ENCODE measurements around the gene DCANP1. TPM values are rescaled to one million over a fixed set of nuclear protein-coding genes. Genes with fewer than 3 reads are reported as not detected.

Gene DCANP1
- total and polyA plus RNA-seq, 10 donors: 0.23 to 2.4 (median 0.71) TPM

DNA sequence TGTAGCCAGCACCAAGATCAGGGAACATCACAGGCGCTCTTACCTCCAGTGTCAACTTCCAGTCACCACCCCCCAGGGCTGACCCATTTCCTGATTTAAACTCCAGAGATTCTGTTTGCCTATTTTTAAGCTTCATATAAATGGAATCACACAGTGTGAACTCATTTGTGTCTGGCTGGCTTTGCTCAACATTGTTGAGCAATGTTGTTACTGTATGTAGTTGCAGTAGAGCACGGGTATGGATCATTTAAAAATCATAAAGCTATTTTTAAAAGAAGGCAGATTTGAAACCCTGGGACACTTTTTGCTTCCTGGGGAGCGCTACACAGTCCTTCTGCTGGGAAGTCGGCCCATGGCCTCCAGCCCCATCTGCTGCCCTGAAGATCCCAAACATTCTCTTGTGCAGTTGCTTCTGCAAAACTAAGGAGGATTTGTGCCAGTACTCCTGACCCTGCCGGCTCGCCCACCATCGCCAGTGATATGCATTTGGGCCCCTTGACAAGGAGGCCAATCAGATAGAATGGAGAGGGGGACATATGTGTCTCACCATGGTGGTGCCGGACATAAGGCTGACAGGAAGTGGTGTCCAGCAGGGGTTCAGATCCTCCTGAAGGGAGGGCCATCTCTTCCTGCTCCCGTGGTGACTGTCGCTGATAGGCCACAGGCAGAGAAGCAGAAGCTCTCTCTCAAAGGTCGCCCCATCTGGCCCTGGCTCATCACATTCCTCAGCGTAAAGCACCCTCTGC is 13.3 kb downstream of the DCANP1 start:
- H3K4me1 ChIP-seq: peaks cover 0 to 42% (median 7%) of the 10 kb centered on the region in 6 donors
- WGBS, 5 donors: 47 to 59% (median 57%) methylated on average over 11 to 12 of the region's 12 CpGs

DNA sequence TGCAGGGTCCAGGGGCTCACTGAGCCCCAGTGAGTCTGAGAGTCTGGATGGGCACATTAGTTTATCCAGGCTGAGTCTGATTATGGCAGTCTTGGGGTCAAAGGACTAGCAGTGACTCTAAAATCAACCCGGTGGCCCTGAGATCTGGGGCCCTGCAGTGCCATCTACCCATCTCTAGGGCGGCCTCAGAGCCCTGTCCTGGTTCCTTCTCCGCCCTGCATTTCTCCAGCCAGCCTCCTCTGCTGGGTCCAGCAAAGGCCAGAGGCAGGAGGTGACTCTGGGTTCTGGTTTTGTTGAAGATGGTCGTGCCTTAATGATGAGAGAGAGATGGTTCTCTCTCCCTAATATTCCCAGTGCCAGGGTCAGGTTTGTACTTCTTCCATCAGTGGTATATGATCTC is 15.0 kb downstream of the DCANP1 start:
- Histone ChIP-seq H3K4me3 (no peak overlapping the region), H3K27ac (no peak overlapping the region), H3K4me1 (peaks cover 0 to 25% (median 6%) of the 10 kb centered on the region in 6 donors), H3K36me3 (no peaks in the 10 kb centered on the region), H3K9me3 (peaks cover 0 to 15% (median 10%) of the 10 kb centered on the region in 8 donors), H3K27me3 (replicated peaks in 1 of 7) (peaks cover 0 to 23% (median 0%) of the 10 kb centered on the region in 7 donors)
- intact Hi-C loops (cut with DNase I; ENCODE audit: low total_unique reads): no loop called here
- no peak for DNase-seq
- WGBS, 5 donors: 76 to 82% (median 79%) methylated on average over 4 of the region's 4 CpGs
- TF ChIP-seq, protein P1, sequence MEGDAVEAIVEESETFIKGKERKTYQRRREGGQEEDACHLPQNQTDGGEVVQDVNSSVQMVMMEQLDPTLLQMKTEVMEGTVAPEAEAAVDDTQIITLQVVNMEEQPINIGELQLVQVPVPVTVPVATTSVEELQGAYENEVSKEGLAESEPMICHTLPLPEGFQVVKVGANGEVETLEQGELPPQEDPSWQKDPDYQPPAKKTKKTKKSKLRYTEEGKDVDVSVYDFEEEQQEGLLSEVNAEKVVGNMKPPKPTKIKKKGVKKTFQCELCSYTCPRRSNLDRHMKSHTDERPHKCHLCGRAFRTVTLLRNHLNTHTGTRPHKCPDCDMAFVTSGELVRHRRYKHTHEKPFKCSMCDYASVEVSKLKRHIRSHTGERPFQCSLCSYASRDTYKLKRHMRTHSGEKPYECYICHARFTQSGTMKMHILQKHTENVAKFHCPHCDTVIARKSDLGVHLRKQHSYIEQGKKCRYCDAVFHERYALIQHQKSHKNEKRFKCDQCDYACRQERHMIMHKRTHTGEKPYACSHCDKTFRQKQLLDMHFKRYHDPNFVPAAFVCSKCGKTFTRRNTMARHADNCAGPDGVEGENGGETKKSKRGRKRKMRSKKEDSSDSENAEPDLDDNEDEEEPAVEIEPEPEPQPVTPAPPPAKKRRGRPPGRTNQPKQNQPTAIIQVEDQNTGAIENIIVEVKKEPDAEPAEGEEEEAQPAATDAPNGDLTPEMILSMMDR (IDR thresholded peaks at IDR 0.05 in 8 of 11, conservative IDR thresholded peaks at IDR 0.05 in 3 of 11): no peak
- TF ChIP-seq POLR2AphosphoS5 (IDR thresholded peaks at IDR 0.05) (no peak), POLR2A (IDR thresholded peaks at IDR 0.05) (no peak)

More for the DNA sequence above, 13.3 kb downstream of the DCANP1 start:
- Histone ChIP-seq H3K27ac (peak overlapping the region in 3 of 8 donors; percentile 22 to 45 (median 45)), H3K27me3 (replicated peaks in 1 of 7) (peaks cover 0 to 23% (median 0%) of the 10 kb centered on the region in 7 donors), H3K36me3 (no peaks in the 10 kb centered on the region), H3K4me3 (no peak overlapping the region), H3K9me3 (peaks cover 0 to 8% (median 2%) of the 10 kb centered on the region in 8 donors)
- intact Hi-C loops (cut with DNase I; ENCODE audit: low total_unique reads): no loop called here
- peak; percentile 71 for DNase-seq
- TF ChIP-seq, protein P1 (IDR thresholded peaks at IDR 0.05 in 8 of 11, conservative IDR thresholded peaks at IDR 0.05 in 3 of 11): no peak
- TF ChIP-seq POLR2A (IDR thresholded peaks at IDR 0.05) (no peak), POLR2AphosphoS5 (IDR thresholded peaks at IDR 0.05) (no peak)

DNA sequence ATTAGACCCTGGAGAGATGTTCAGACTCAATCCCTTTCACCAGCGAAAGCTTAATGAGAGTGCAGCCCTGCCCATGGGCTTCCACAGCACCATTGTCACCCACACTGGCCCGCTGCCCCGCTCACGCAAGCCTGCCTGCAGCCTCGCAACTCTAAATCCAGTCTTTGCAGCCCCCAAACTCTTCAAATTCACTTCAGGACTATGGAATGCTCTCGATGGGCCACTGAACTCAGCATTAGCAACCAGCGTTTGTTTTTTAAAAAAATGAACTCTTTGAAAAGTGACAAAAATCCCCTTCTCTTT is 17.1 kb downstream of the DCANP1 start:
- Histone ChIP-seq H3K9me3 (peaks cover 0 to 15% (median 10%) of the 10 kb centered on the region in 8 donors), H3K4me3 (no peak overlapping the region), H3K27me3 (replicated peaks in 1 of 7) (peaks cover 0 to 7% (median 0%) of the 10 kb centered on the region in 7 donors), H3K36me3 (no peaks in the 10 kb centered on the region), H3K27ac (no peak overlapping the region), H3K4me1 (peaks cover 0 to 30% (median 5%) of the 10 kb centered on the region in 6 donors)
- no peak for TF ChIP-seq POLR2AphosphoS5 (IDR thresholded peaks at IDR 0.05)
- TF ChIP-seq POLR2A (IDR thresholded peaks at IDR 0.05): no peak
- TF ChIP-seq, protein P1 (IDR thresholded peaks at IDR 0.05 in 8 of 11, conservative IDR thresholded peaks at IDR 0.05 in 3 of 11): no peak
- no peak for DNase-seq
- 85 to 96% (median 95%) methylated on average over 7 of the region's 7 CpGs for WGBS, 5 donors
- intact Hi-C loops (cut with DNase I; ENCODE audit: low total_unique reads): no loop called here

DNA sequence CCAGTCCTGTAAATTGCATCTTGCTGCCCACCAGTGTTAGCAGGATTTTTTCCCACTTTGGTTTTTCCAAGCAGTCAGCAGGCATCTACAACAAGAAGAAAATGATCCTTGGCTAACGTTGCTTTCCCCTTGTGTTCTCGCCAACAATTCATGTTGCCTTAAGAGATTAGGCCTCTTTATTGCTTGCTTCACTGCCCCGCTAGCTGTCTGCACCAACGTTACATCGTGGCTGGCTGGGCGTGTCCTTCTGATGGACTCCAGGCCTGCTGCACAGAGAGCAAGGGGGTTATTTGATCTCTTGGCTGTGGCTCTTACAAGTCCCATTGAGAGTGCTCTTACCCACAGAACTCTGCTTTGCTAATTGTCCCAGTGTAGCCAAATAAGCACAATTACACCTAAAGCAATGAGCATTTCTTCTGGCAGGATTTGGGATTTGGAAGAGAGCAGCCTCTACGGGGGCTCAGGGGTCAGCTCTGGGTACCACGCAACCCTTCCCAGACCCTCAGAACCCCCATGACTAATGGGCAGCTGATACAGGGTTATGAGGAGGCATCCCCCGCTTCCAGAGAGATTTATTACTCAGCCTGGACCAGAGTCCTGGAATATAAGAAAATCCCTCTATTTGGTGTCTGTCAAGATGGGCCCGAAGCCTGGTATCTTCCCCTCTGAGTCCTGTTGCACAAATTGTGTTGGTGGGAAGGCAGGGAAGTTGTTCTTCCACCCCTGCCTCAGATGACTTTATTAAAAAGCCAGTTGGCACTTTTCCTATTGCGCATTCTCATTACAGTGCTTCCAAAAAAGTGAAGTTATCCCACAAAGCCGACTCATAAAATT is 17.6 kb downstream of the DCANP1 start:
- peaks cover 0 to 30% (median 5%) of the 10 kb centered on the region in 6 donors for H3K4me1 ChIP-seq
- intact Hi-C loops (cut with DNase I; ENCODE audit: low total_unique reads): no loop called here

More for the DNA sequence above, 17.6 kb downstream of the DCANP1 start:
- TF ChIP-seq POLR2A (IDR thresholded peaks at IDR 0.05): no peak
- no peak for TF ChIP-seq POLR2AphosphoS5 (IDR thresholded peaks at IDR 0.05)
- TF ChIP-seq, protein P1 (IDR thresholded peaks at IDR 0.05 in 8 of 11, conservative IDR thresholded peaks at IDR 0.05 in 3 of 11): no peak
- DNase-seq: no peak
- Histone ChIP-seq H3K27ac (no peak overlapping the region), H3K4me3 (no peak overlapping the region), H3K27me3 (replicated peaks in 1 of 7) (peaks cover 0 to 1% (median 0%) of the 10 kb centered on the region in 7 donors), H3K9me3 (peaks cover 0 to 15% (median 10%) of the 10 kb centered on the region in 8 donors), H3K36me3 (no peaks in the 10 kb centered on the region)
- 69 to 75% (median 73%) methylated on average over 12 of the region's 12 CpGs for WGBS, 5 donors
